Cardiac muscle cell (in vitro differentiated cells and primary cell): ENCODE measurements around the gene RFT1. TPM values are rescaled to one million over a fixed set of nuclear protein-coding genes. Genes with fewer than 3 reads are reported as not detected.

ENCODE experiments used
- DNase-seq, 2 donors: peaks; one replicate each; pipeline versions ENCODE4 v3.0.0 to v3.0.0-alpha.2; 2010 to 2017; ENCODE audit warnings: low read depth in 1 of 2, low spot score in 1 of 2
- H3K27ac ChIP-seq: fragments of 200-600 bp; sonication (generic); 2 replicates; pipeline ENCODE4 v1.5.1; 2016
- H3K27me3 ChIP-seq: fragments of 200-600 bp; sonication (generic); 2 replicates; pipeline ENCODE4 v1.6.0; 2016; ENCODE audit warnings: control low read depth
- H3K36me3 ChIP-seq: fragments of 200-600 bp; sonication (generic); 2 replicates; pipeline ENCODE4 v1.5.1; 2016; ENCODE audit warnings: control low read depth
- H3K4me1 ChIP-seq: fragments of 200-600 bp; sonication (generic); 2 replicates; pipeline ENCODE4 v1.8.1; 2017; ENCODE audit warnings: low read depth, mild to moderate bottlenecking, mixed run types
- H3K4me3 ChIP-seq: fragments of 200-600 bp; sonication (generic); 2 replicates; pipeline ENCODE4 v1.5.1; 2016; ENCODE audit warnings: mild to moderate bottlenecking
- H3K9me3 ChIP-seq: fragments of 200-600 bp; sonication (generic); 2 replicates; pipeline ENCODE4 v1.5.1; 2017; ENCODE audit warnings: low read depth, mild to moderate bottlenecking, control low read depth
- CTCF ChIP-seq: IDR thresholded peaks from 2 replicates; pipeline ENCODE4 v1.5.1; 2012; ENCODE audit warnings: low read depth, mild to moderate bottlenecking, low read length
- polyA plus RNA-seq: library from polyadenylated mRNA; unstranded; fragments of >200 nt; fragmentation: Nextera tagmentation; extraction: Ambion mirVana; gene quantifications from 2 replicates; pipeline ENCODE4 v1.2.1, GENCODE V29; 2016
- total RNA-seq: library from RNA; depleted of rRNA; stranded (reverse); fragments of >200 nt; gene quantifications from 2 replicates; pipeline ENCODE4 v1.2.3, GENCODE V29; 2016

The RFT1 gene
- total and polyA plus RNA-seq, 2 experiments from 2014 or later: 8.1 to 16.1 TPM

DNA sequence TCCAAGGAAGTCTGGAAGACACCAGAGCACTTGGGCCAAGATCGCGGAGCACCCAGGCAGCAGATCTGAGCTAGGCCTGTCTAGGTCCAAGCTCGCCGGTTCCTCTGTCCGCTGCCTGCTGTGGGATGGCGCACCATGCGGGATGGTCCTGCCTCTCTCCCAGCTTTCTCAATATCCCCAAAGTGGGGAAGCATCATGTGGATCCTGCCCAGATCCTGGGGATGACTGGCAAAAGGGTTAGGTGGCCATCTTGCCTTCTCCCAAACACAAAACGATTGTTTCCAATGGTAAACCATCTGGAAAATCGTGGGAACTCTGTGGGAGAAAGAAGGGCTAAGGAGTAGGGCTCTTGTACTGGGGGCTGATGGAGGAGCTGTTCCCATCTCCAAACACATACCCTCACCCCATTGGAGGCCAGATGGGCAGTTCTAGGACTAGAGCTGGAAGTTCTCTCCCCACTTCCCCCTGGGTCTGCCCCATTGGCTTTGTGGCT, 39.6 kb upstream of the RFT1 start:
- Histone ChIP-seq H3K27me3 (peaks cover 81% of the 10 kb centered on the region), H3K4me1 (no peaks in the 10 kb centered on the region), H3K9me3 (no peaks in the 10 kb centered on the region), H3K4me3 (no peak overlapping the region), H3K36me3 (no peaks in the 10 kb centered on the region), H3K27ac (no peak overlapping the region)
- TF ChIP-seq CTCF: no peak
- no peak for DNase-seq

GRCh38 chr3:53169045-53169831, 39.0 kb upstream of the RFT1 start:
- no peaks in the 10 kb centered on the region for H3K9me3 ChIP-seq
- H3K27me3 ChIP-seq: peaks cover 82% of the 10 kb centered on the region
- no peaks in the 10 kb centered on the region for H3K4me1 ChIP-seq
- no peak for TF ChIP-seq CTCF
- DNase-seq: no peak
- no peak overlapping the region for H3K4me3 ChIP-seq
- H3K27ac ChIP-seq: no peak overlapping the region
- no peaks in the 10 kb centered on the region for H3K36me3 ChIP-seq

DNA sequence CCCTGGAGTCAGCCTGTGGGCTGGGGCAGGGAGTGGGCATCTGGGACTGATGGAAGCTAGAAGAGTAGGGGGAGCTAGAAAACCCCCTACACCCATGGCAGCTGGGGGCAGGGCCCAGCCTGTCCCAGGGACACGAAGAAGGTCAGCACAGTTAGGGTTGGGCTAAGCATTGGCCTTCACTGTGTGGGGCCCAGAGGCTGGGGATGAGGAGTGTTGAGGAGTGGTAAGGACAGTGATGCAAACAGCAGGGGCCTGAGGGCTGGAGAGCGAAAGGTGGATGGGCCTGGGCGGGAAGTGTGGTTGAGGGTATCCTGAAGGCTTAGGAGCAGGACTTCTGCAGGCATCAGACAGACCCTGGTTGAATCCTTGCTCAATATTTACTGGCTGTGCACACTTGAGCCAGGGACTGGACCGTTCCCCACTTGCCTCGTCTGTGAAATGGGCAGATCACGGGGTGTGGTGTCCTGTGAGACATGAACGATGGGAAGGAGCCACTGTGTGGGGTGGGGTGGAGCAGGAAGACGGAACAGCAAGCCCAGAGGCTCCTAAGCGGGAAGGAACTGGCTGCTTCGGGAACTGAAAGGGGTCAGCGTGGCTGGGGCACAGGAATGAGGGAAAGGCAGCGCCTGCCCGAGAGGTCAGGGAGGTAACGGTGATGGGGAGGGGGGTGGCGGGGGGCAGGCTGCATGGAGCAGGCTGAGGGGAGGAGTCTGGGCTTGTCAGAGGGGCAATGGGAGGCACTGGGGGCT, 38.1 kb upstream of the RFT1 start:
- Histone ChIP-seq H3K9me3 (no peaks in the 10 kb centered on the region), H3K4me1 (no peaks in the 10 kb centered on the region), H3K27me3 (peaks cover 76% of the 10 kb centered on the region), H3K4me3 (no peak overlapping the region), H3K27ac (no peak overlapping the region), H3K36me3 (no peaks in the 10 kb centered on the region)
- no peak for TF ChIP-seq CTCF
- DNase-seq: no peak

DNA sequence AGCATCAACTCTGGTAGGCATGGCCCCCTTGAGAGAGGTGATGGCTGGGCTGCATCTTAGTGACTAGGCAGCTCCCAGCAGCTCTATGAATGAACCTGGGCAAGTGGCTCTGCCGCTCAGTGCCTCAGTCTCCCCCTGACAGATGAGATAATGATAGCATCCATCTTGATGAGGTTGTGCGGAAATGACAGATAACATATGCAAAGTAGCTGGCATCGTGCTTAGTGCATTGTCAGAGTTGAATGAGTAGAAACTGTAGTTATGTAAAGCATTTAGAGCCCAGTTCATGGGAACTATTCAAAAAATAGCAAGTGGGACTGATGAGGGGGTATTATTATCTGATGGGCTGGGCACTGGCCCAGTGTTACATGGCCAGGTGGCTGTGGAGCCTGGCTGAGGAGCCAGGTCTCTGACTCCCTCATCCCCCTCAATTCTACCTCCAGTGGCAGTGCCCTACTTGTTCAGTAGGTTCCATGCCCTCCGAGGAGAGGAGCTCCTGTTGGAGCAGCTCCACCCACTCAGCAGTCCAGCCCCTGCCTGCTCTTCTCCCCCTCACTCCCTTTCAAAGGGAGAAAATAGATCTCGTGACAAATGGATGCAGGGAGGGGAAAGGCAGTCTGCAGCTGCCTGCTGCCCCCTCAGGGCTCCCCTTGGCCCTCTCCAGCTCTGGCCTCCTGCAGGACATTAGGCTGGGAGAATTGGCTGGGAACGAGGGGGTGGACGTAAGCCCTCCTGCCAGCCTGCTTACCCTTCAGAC, 37.4 kb upstream of the RFT1 start:
- no peak for DNase-seq
- Histone ChIP-seq H3K27me3 (peaks cover 74% of the 10 kb centered on the region), H3K4me3 (no peak overlapping the region), H3K27ac (no peak overlapping the region), H3K36me3 (no peaks in the 10 kb centered on the region), H3K9me3 (no peaks in the 10 kb centered on the region), H3K4me1 (no peaks in the 10 kb centered on the region)
- no peak for TF ChIP-seq CTCF

DNA sequence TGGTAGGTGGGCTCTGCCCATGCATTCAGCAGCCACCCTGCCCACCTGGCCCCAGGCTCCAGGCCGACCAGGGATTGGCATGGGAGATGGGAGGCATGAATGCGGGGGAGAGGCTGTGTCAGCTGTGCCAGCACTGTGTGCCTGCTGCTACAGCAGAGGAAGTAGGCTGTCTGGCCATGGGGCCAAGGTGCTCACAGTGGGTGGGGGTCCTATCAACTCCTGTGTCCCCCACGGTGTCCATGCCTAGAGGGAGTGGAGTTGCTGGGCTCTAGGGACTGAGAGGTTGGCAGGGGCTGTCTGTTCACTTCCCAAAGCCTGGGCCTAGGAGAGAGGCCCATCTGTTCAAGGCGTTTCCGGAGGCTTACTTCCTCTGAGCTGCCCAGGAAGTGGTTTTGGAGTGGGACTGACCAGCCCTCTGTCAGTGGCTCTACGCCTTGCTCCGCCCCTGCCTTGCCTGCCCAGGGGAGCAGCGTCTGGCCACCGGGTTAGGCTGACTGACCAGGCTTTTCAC, 36.6 kb upstream of the RFT1 start:
- TF ChIP-seq CTCF: no peak
- DNase-seq: peak in 1 of 2 donors; percentile 86

More for the DNA sequence above, 36.6 kb upstream of the RFT1 start:
- H3K27me3 ChIP-seq: peaks cover 74% of the 10 kb centered on the region
- H3K27ac ChIP-seq: no peak overlapping the region
- no peak overlapping the region for H3K4me3 ChIP-seq
- H3K4me1 ChIP-seq: no peaks in the 10 kb centered on the region
- H3K9me3 ChIP-seq: no peaks in the 10 kb centered on the region
- H3K36me3 ChIP-seq: no peaks in the 10 kb centered on the region
